Stimulated activated CD4-positive, alpha-beta T cell treated with anti-CD3 and anti-CD28 coated beads, TNF-alpha, amount 100 ng/mL, for 4 hours (primary cell): ENCODE data around the gene ALOX12B.
"Not testable (repeated sequence)": the region's sequence is repeated elsewhere in the genome, so short reads cannot be mapped to it uniquely, and the experiment has no call there.

Experiments used
- DNase-seq, 3 experiments: peaks; one replicate each; pipeline ENCODE4 v3.0.0-alpha.2; 2020; ENCODE audit warnings: low read depth in 3 of 3

ALOX12B gene

GRCh38 chr17:8064561-8065019, 22.9 kb downstream of the ALOX12B start:
- no peak for DNase-seq

- DNase-seq = no peak
Measured at GRCh38 chr17:8063761-8064534, 23.6 kb downstream of the ALOX12B start.

- DNase-seq = no peak
Measured at GRCh38 chr17:8062807-8063483, 24.6 kb downstream of the ALOX12B start.

- no peak for DNase-seq
Measured at GRCh38 chr17:8062435-8062806, 25.1 kb downstream of the ALOX12B start.

- DNase-seq = not testable (repeated sequence)
Measured at GRCh38 chr17:8061851-8062250, 25.7 kb downstream of the ALOX12B start.

- DNase-seq = peak in 1 of 3 experiments; percentile 49
Measured at GRCh38 chr17:8060274-8060673, 27.2 kb downstream of the ALOX12B start.

- DNase-seq = no peak
Measured at GRCh38 chr17:8059131-8059530, 28.4 kb downstream of the ALOX12B start.

- peak in 1 of 3 experiments; percentile 15 for DNase-seq
Measured at GRCh38 chr17:8057691-8058114, 29.8 kb downstream of the ALOX12B start.

GRCh38 chr17:8056976-8057625, 30.4 kb downstream of the ALOX12B start:
- no peak for DNase-seq

- no peak for DNase-seq
Measured at GRCh38 chr17:8056232-8056975, 31.1 kb downstream of the ALOX12B start.

- no peak for DNase-seq
Measured at GRCh38 chr17:8055851-8056231, 31.7 kb downstream of the ALOX12B start.

GRCh38 chr17:8053600-8053999, 33.9 kb downstream of the ALOX12B start:
- no peak for DNase-seq

- no peak for DNase-seq
Measured at GRCh38 chr17:8052256-8053252, 35.0 kb downstream of the ALOX12B start.

GRCh38 chr17:8051831-8052230, 35.7 kb downstream of the ALOX12B start:
- DNase-seq = no peak

- no peak for DNase-seq
Measured at GRCh38 chr17:8048736-8049135, 38.8 kb downstream of the ALOX12B start.

GRCh38 chr17:8048236-8048635, 39.3 kb downstream of the ALOX12B start:
- DNase-seq = no peak

GRCh38 chr17:8047769-8048110, 39.8 kb downstream of the ALOX12B start:
- no peak for DNase-seq

- no peak for DNase-seq
Measured at GRCh38 chr17:8046929-8047768, 40.4 kb downstream of the ALOX12B start.

- no peak for DNase-seq
Measured at GRCh38 chr17:8046306-8046928, 41.1 kb downstream of the ALOX12B start.
